GM18873 (cell line): ENCODE results near the gene BPIFB2.

Experiments
- ATAC-seq: cut with Tn5 transposase; IDR thresholded peaks from one replicate; pipeline ENCODE4 v1.9.1; 2021; ENCODE audit warnings: mild to moderate bottlenecking, moderate library complexity, moderate number of reproducible peaks; ENCODE audit not compliant: unreplicated experiment, low FRiP score

The BPIFB2 gene

DNA sequence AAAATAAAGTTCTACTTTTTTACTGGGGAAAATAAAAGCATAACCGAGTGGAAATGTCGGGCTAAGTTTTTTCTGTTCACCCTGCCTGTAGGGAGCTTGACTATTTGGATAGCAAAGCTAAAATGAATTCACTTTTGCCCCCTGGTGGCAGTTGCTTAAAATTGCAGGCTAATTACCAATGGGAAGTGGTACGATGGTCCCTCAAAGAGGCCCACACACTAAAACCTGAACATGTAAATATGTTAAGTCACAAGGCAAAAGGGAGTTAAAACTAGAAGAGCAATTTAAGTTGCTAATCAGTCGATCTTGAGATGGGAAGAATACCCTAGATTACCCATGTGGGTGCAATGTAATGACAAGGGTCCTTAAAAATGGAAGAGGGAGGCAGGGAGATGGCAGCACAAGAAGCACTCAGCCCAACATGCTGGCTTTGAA lies 2.4 kb upstream of the BPIFB2 start:
- ATAC-seq, result no peak

DNA sequence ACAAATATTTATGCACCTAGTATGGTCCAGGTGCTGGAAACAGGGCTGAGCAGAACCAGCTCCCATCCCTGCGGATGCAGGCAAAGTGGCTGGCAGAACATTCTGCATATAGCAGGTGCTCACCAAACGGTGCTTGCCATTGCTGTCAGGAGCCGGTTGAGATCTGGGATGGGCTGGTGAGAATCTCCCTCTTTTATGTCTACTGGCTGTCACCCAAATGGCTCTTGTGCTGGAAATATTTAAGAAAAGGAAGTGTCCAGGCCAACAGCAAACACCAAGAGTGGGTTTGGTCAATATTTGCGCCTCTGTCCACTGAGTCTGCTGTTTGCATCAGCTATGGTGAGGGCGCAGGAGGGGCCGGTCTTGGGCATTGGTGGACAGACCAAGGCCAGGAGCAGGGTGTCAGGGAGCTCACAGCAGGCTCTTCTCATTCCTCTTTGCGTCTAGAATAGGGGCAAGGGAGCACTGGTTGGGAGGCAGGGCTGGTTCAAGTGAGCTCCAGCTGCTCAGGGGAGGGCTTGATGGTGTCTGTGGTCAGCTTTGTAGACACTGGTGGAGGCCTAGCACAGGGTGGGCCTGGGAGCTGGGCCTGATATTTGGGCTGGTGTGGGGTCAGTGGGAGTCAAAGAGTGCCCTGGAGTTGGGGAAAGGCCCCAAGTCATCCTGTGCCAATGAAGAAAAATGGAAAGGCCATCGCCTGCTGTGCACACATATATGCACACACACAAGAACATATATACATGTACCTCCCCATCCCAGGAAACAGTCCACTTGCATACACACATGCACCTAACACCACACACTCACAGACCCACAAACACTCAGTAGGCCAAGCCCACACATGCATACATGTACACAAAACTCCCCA lies 1.4 kb upstream of the BPIFB2 start:
- no peak for ATAC-seq

DNA sequence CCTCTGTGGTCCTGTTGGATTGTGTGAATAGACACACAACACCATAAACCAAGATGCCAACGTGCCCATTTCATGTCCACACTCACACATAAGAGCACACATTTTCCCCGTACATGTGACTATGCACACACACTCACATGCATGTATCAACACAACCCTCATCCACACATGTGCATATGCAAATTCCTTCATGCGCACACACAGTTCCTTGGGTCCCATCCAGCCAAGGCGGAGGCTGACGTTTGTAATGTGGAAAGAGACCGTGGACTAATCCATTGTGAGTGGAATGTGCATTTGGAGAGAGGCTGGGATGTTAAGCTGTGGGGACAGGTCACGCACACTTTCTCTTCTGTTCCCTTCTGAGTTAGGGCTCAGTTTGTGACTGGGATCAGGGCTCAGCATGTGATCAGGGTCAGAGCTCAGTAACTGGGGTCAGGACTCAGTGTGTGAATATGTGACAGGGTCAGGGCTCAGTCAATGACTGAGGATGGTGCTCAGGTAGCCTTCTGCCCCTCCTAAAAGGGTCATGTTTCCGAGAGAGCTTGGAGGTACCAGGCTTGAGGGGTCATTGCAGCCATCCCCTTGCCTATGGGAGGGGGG lies 628 bp upstream of the BPIFB2 start:
- no peak for ATAC-seq

DNA sequence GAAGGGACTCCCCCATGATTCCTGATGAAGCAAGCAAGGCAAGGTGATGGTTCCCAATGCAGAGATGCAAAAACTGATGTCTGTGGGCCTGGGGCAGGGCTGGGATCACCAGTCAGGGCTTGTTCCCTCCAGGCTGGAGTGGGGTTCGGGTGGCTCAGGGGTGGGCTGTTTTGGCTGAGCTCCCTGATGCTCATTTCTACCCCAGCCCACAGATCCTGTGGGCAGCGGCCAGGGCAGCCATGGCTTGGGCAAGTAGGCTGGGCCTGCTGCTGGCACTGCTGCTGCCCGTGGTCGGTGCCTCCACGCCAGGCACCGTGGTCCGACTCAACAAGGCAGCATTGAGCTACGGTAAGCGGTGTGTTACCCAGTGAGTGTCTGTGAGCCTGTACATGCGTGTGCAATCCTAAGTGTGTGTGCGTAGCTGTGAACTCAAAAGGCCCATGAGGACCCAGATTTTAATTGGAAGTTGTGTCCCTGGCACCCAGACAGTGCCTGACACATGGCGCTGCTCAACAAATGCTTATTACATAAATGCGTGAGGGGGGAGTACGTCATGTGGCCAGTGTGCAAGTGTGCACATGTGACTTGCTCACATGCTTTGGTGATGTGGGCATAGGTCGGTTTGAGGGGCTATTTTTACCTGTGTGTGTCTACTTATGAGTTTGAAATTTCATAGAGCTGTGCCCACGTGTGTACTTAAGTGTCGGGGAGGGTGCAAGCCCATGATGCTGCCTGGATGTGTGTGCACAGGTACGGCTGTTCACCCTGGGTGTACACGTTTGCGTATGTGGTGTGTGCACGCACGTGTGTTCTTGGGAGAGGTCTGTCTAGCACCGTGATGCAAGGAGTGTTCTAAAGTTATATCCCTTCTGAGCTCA lies 1.1 kb downstream of the BPIFB2 start:
- ATAC-seq, result no peak

DNA sequence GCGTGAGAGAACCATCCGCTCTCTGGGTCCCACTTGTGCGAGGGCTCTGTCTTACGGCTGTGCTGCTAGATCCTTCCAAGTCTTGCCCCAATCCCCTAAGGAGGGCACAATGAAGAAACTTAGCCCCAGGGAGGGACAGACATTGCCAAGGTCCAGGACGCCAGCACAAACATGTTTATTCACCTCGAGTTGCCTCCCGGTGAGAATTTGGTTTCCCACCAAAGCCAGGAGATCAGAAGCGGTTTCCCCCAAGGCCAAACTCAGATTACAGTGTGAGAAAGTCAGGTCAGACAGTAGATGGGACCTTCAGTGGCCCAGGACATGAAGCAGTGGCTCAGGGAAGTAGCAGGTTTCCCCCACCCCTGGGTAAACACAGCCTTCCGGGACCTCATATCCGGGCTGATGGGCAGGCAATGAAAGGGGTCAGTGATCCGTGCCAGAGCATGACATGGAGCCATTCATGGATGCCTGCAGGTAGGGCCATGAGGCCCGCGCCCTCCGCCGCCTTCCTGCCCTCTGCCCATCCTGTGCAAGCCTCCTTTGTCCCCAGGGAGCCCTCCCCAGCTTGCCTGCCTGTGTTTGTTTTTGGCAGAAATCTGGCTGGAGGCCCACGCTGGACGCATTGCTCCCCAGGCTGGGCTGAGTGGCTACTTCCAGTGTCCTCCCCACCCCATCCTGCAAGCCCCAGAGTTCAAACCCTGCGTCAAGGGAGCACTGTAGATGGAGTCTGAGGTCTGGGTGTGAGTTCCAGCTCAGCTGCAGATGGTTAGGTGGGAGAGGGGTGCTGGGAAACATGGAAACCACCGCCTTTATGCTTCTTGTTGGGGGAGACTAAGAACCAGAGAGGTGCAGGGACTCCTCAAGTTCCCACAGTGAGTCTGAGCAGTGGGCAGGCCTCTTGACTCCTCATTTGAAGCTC lies 2.0 kb downstream of the BPIFB2 start:
- no peak for ATAC-seq

DNA sequence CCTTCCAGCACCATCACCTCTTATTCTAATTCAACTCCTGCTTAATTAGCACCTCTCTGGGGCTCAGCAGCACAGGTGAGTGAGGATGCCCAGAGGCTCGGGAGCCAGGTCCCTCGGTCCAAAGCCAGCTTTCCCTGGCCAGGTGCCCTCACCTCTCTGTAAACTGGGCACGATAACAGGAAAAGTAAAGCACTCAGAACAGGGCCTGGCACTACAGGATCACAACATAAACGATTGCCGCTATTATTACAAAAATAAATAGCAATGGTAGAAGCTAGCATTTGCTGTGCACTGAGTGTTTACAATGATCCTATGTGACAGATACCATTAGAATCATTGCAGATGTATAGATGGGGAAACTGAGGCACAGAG lies 2.6 kb downstream of the BPIFB2 start:
- ATAC-seq, result no peak

DNA sequence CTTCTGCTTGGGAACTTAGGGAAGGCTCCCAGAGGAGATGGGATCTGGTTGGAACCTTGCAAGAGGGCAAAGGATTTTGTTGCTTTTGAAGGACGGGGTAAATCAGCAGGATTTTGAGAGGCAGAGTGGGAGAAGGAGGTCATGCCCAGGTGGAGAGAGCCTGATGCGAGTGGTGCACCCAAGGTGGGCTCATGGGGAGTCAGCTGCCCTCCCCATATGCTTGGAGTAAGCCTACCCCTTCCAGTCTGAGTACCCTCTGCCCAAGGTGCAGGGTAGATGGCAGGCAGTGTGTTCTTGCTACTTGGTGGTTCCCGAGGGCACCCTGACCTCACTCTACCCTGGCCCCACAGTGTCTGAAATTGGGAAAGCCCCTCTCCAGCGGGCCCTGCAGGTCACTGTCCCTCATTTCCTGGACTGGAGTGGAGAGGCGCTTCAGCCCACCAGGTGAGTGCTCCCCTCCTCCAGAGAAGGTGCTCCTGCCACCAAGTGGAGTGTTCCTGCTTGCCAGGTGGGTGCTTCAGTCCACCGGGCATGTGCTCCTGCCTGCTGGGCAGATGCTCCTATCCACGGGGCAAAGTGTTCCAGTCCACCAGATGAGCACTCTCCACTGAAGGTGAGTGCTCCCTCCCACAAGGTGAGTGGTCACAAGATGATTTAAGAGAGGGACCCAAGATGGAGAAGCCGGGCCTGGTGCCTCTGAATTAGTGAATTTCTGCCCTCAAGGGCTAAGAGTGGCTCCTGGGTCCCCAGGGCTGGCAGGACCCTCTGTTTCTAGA lies 3.4 kb downstream of the BPIFB2 start:
- ATAC-seq, result no peak

DNA sequence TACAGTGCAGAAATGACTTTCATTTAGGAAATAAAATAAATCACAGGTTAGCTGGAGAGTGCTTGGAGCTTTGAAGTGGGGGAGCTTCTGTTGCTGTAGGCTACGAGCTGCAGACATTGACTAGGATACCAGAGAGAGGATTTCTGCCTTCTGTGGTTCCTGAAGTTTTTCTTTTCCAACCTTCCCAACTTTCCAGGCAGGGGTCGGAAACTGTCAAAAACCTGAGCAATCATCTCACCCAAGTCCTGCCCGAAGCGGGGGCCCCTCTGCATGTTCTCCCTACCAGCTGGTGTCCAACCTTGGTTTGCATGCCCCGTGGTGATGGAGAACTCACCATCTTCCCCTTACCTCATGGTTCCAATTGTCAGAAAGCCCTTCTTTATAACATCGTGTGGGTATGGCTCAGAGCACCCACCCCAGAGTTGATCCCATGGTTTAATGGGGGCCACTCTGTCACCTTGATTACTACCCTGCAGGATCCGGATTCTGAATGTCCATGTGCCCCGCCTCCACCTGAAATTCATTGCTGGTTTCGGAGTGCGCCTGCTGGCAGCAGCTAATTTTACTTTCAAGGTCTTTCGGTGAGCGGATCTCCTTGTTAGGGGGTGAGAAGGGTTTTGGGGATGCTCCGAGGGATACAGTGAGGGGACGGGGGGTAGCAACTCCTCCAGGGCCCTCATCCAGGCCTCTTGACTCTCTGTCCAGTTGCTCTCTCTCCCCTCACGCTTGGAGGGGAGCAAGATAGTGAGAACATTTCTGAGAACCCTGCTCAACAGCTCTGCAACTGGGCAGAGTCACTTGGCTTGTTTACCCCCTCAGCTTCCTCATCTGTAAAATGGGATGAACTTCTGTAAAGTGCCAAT lies 5.1 kb downstream of the BPIFB2 start:
- ATAC-seq, result no peak

DNA sequence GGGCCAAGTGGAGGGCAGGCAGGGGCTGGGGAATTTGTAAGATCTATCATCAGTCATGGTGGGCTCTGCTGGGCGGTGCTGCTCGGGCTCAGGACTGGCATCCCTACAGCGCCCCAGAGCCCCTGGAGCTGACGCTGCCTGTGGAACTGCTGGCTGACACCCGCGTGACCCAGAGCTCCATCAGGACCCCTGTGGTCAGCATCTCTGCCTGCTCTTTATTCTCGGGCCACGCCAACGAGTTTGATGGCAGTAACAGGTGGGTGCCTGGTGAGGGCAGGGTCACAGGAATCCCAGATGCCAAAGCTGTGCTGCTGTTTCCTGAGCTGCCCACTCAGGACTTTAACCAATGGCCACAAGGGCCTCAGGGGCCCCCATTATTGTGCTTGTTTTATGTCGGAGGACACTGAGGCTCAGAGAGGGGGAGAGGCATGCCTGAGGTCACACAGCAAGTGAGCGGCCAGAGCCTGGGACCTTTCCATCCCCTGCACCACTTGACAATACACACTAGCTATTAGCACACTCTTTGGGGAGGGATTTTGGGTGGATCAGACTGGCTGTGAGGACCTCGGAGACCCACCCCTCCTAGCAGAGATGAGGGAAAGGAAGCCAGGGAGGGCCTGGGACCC lies 6.3 kb downstream of the BPIFB2 start:
- ATAC-seq, result no peak

DNA sequence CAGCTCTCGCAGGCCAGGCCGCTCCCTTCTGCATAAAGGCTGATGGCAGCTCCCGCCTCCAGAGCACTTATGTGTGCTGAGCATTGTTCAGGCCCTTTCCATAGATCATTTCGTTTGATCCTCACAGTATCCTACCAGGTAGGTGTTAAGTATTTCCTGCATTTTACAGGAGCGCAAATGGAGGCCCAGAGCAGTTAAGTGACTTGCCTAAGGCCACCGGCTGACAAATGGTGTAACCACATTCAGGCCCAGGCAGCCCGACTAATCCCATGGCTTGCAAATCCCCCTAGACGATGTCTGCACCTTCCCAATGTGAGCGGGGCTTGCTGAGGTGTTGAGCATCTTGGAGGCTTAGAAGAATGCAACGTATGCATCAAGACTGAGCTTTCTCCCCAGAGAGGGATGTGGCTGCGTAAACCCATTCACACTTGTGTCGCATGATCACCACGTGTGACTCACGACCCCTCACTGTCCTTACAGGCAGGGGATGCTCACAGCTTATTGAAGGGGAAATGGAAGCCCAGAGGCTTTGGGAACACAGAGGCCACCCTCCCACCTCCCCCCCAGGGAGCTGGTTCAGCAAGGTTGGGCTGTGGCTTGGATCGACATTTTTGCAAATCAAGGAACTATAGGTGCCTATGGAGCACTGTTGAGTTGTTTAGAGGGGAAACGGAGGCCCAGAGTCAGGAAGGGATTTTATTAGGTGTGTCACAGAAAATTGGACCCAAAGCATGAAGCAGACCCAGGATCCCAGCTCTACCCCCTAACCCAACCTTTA lies 7.0 kb downstream of the BPIFB2 start:
- ATAC-seq, result no peak

DNA sequence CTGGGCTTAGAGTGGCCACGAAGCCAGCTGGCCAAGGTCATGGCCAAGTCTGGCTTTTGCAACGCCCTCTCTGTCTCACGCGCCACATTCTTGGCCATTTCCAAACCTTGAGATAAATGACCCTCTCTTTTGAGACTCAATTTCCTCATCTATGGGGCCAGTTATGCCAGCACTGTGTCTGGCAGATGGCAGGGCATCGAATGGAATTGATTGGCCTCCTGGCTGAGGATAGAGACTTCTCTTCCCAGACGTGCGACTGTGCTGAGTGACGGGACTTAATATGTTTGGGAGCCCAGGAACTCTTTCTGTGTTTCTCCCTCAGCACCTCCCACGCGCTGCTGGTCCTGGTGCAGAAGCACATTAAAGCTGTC lies 7.6 kb downstream of the BPIFB2 start:
- ATAC-seq, result no peak

DNA sequence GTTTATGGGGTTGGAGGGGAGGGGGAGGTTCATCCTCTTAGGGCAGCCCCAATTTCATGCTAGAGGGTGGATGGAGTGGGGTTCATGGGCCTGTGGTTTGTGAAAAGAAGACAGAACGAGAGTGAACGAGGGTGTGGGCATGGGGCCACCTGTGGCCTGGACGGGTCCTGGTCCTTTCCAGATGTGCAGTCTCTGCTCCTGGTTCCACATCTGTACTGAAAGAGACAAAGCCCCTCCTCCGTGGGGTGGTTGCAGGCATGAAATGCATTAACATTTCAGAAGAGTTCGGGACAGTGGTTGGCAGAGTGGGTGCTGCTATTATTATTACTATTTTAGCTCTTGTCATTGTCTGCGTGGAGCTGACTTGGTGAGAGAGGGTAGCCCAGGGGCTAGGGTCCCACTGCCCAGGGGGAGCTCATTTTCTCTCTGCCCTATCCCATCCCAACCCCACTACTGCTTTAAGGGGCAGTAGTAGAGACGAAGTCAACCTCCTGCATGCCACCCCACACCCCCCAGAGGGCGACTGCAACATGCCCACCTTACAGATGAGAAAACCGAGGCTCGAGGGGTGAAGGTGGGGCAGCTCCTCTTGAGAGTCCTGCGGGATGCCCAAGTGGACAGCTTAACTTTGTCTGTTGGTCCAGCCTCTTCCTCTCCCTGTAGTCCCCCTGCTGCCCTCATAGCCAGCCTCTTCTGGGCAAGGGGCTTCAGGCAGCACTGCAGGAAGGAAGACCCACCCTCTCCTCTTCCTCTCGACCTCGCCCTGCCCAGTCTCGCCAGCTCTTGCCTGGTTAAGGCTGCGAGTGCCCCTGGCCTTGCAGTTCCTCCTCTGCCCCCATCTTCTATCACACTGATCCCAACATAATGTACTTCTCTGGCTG lies 8.4 kb downstream of the BPIFB2 start:
- no peak for ATAC-seq

DNA sequence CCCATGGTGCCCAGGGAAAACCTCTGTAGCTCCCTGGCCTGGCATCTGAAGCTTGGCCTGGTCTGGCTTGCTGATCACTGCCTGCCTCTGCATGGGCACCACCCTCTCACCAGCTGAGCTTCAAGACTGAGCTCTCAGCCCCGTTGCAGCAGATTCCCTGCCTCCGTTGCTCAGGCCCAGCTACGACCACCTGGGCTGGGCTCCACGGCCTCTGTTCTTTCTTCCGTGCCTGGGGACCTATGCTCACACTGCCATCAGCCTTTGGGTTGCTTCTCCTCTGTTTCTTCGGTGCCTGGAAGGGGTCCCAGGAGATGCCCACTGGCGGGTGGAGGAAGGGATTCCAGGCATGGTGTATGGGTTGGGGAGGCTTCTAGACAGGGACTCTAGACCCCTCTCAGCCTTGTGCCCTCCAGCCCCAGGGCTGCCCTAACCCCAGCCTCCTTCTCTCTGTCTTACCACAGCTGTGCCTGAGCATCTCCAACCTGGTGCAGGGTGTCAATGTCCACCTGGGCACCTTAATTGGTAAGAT lies 9.1 kb downstream of the BPIFB2 start:
- no peak for ATAC-seq

DNA sequence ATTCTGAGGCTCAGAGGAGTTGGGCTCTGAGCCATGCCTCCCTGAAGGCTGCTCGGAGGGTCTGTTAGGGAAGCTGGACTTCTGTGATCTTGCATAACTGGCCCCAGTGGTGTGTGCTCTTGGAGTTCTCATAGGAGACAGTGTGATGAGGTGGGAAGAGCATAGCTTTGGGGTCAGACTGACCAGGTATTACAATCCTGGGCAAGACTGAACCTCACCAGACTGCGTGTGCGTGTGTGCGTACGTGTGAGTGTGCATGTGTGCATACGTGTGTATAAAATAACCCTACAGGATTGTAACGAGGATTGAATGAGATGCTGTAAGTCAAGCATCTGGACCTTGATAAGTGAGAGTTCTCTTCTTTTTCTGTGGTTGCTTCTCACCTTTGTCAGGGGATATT lies 10.0 kb downstream of the BPIFB2 start:
- ATAC-seq, result no peak

DNA sequence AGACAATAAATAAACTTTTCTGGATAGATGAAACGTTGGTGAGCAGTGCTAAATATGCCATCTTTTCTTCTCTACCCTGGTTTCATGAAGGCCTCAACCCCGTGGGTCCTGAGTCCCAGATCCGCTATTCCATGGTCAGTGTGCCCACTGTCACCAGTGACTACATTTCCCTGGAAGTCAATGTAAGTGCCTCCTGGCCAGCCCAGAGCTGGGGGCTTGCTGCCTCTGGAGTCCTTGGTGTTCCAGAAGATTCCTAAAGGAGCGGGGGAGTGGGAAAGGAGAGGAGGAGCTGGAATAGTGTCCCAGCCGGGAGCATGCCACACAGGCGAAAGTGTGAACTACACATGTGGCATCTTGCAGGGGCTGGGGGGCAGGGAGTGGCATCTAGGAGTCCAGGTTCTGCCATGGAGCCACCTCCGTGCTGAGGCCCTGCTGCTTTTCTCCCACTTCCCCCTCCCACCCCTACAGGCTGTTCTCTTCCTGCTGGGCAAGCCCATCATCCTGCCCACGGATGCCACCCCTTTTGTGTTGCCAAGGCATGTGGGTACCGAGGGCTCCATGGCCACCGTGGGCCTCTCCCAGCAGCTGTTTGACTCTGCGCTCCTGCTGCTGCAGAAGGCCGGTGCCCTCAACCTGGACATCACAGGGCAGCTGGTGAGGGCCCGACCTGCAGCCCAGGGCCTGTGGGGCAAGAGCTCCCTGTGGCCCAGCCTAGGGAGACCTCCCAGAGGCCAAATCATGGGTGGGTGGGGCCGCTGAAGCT lies 10.8 kb downstream of the BPIFB2 start:
- ATAC-seq, result no peak
